ENCODE measurements around the gene AGPAT3.

AGPAT3 gene

GRCh38 chr21:43904331-43904781, 39.3 kb downstream of the AGPAT3 start:
- no peak overlapping the region for H3K27ac ChIP-seq (ENCODE audit: extremely low read depth, low read depth, low read length)
- POLR2A ChIA-PET: no interaction called here
- TF ChIP-seq, protein P1, sequence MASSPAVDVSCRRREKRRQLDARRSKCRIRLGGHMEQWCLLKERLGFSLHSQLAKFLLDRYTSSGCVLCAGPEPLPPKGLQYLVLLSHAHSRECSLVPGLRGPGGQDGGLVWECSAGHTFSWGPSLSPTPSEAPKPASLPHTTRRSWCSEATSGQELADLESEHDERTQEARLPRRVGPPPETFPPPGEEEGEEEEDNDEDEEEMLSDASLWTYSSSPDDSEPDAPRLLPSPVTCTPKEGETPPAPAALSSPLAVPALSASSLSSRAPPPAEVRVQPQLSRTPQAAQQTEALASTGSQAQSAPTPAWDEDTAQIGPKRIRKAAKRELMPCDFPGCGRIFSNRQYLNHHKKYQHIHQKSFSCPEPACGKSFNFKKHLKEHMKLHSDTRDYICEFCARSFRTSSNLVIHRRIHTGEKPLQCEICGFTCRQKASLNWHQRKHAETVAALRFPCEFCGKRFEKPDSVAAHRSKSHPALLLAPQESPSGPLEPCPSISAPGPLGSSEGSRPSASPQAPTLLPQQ (tag by site-specific recombination; IDR thresholded peaks at IDR 0.05): peak; percentile 25; the same call in 1 of the 2 replicates
- TF ChIP-seq GLIS1 (tag by site-specific recombination; IDR thresholded peaks at IDR 0.05) (peak; percentile 78), ZIC2 (tag by site-specific recombination; IDR thresholded peaks at IDR 0.05) (peak; percentile 70), ZNF600 (tag by site-specific recombination; IDR thresholded peaks at IDR 0.05) (no peak), ZNF132 (tag by site-specific recombination; IDR thresholded peaks at IDR 0.05; ENCODE audit: borderline replicate concordance) (no peak), ZNF112 (tag by site-specific recombination; IDR thresholded peaks at IDR 0.05) (no peak), ZNF514 (tag by site-specific recombination; IDR thresholded peaks at IDR 0.05) (no peak), HOXC10 (CRISPR knock-in tag; IDR thresholded peaks at IDR 0.05) (no peak), ZNF2 (tag by site-specific recombination; IDR thresholded peaks at IDR 0.05) (no peak)

DNA sequence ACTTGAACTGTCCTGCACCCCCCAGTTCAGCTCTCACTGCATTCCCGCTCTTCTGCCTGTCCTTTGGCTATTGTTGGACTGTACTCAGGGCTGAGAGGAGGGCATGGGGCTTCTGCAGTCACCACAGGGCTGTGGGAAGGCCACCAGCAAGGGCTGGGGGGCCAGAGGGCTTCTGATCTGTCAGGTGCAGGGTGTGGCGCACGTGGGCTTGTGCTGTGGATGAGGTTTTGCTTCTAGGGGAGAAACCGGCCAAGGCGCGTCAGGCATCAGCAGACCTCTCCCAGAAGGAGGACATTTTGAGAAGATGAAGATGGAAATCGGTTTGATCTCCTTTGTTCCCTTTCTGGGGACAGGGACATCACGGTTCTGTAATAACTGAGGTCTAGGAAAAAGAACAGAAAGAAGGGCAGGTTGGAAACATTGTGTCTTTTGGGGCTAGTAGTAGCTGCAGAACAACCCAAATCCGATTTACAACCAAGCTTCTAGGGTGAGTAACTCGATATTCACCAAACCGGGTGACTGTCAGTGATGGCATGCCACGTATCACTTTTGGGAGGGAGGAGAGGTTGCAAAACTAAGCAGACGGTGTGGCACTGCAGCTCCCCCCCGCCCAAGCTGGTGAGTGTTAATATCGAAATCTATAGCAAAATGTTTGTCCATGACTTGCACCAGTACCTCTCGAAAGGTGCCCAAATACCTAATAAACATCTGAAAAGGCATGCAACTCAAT, 40.9 kb downstream of the AGPAT3 start:
- peaks cover 0 to 13% of the 10 kb centered on the region in 2 experiments; a peak in 2 of 3 replicates for H3K36me3 ChIP-seq (ENCODE audit: control insufficient read depth in 2 of 2, insufficient read depth in 1 of 2, low read length in 2 of 2)
- no peak overlapping the region for H3K27ac ChIP-seq (ENCODE audit: extremely low read depth, low read depth, low read length)
- no peak overlapping the region for H3K4me3 ChIP-seq (ENCODE audit: low read depth, low read length)
- POLR2A ChIA-PET: no interaction called here
- CTCF ChIA-PET: interaction anchor here (1.3 kb wide), 1 partner anchor 21 kb away, joined by 6 read pairs; no protein-coding TSS in a partner anchor
- no peak for TF ChIP-seq SETDB1 (IDR thresholded peaks at IDR 0.05; ENCODE audit: insufficient read length, low read length)
- no peak for TF ChIP-seq ZNF16 (tag by site-specific recombination; IDR thresholded peaks at IDR 0.05; ENCODE audit: low read depth)
- no peak for TF ChIP-seq ZNF48 (tag by site-specific recombination; IDR thresholded peaks at IDR 0.05)
- TF ChIP-seq ZNF600 (tag by site-specific recombination; IDR thresholded peaks at IDR 0.05): peak; percentile 12; the same call in 1 of the 2 replicates
- TF ChIP-seq GLIS1 (tag by site-specific recombination; IDR thresholded peaks at IDR 0.05): no peak
- no peaks in the 10 kb centered on the region for H3K9me3 ChIP-seq (ENCODE audit: control insufficient read depth, insufficient read depth, low read depth, low read length)
- H3K4me1 ChIP-seq (ENCODE audit: control insufficient read depth, insufficient read depth, low read length): no peaks in the 10 kb centered on the region

More at GRCh38 chr21:43904331-43904781, 39.3 kb downstream of the AGPAT3 start:
- H3K4me3 ChIP-seq (ENCODE audit: low read depth, low read length): no peak overlapping the region
- CTCF ChIA-PET: interaction anchor here (1.0 kb wide), 1 partner anchor 36 kb away, joined by 4 read pairs; no protein-coding TSS in a partner anchor
- H3K36me3 ChIP-seq (ENCODE audit: control insufficient read depth in 2 of 2, insufficient read depth in 1 of 2, low read length in 2 of 2): peaks cover 0 to 17% of the 10 kb centered on the region in 2 experiments; a peak in 2 of 3 replicates
- H3K9me3 ChIP-seq (ENCODE audit: control insufficient read depth, insufficient read depth, low read depth, low read length): no peaks in the 10 kb centered on the region
- no peaks in the 10 kb centered on the region for H3K4me1 ChIP-seq (ENCODE audit: control insufficient read depth, insufficient read depth, low read length)

- Histone ChIP-seq H3K4me3 (ENCODE audit: low read depth, low read length) (no peak overlapping the region), H3K36me3 (ENCODE audit: control insufficient read depth in 2 of 2, insufficient read depth in 1 of 2, low read length in 2 of 2) (peaks cover 0 to 13% of the 10 kb centered on the region in 2 experiments; a peak in 2 of 3 replicates), H3K27ac (ENCODE audit: extremely low read depth, low read depth, low read length) (no peak overlapping the region), H3K4me1 (ENCODE audit: control insufficient read depth, insufficient read depth, low read length) (no peaks in the 10 kb centered on the region), H3K9me3 (ENCODE audit: control insufficient read depth, insufficient read depth, low read depth, low read length) (no peaks in the 10 kb centered on the region)
- TF ChIP-seq ZNF132 (tag by site-specific recombination; IDR thresholded peaks at IDR 0.05; ENCODE audit: borderline replicate concordance): no peak
- TF ChIP-seq ZNF350 (tag by site-specific recombination; IDR thresholded peaks at IDR 0.05): no peak
- no peak for TF ChIP-seq ZNF366 (tag by site-specific recombination; conservative IDR thresholded peaks at IDR 0.05)
- no peak for TF ChIP-seq INSM2 (tag by site-specific recombination; IDR thresholded peaks at IDR 0.05)
- no peak for TF ChIP-seq ZNF274 (IDR thresholded peaks at IDR 0.05; ENCODE audit: low read length)
- TF ChIP-seq ZNF274 (tag by site-specific recombination; IDR thresholded peaks at IDR 0.05; ENCODE audit: borderline replicate concordance): no peak
- no peak for TF ChIP-seq HOXD13 (CRISPR knock-in tag; IDR thresholded peaks at IDR 0.05; ENCODE audit: borderline replicate concordance)
- no peak for TF ChIP-seq ZEB2 (tag by site-specific recombination; IDR thresholded peaks at IDR 0.05)
- no peak for TF ChIP-seq ZNF785 (tag by site-specific recombination; IDR thresholded peaks at IDR 0.05)
- no peak for TF ChIP-seq ZBTB20 (tag by site-specific recombination; IDR thresholded peaks at IDR 0.05)
- TF ChIP-seq ZNF184 (tag by site-specific recombination; IDR thresholded peaks at IDR 0.05): no peak
- TF ChIP-seq ZNF626 (tag by site-specific recombination; IDR thresholded peaks at IDR 0.05): no peak
- TF ChIP-seq KLF16 (tag by site-specific recombination; IDR thresholded peaks at IDR 0.05): no peak
- TF ChIP-seq ZNF324 (tag by site-specific recombination; IDR thresholded peaks at IDR 0.05): no peak
- ChIA-PET POLR2A (interaction anchor here (0.6 kb wide), 1 partner anchor 44 kb away, joined by 3 read pairs; no protein-coding TSS in a partner anchor), CTCF (no interaction called here)
These were observed 41.8 kb downstream of the AGPAT3 start for GRCh38 chr21:43906585-43907370.
